ENCODE measurements around the gene PRKCZ.

GRCh38 chr1:2134621-2135307 lies 84.6 kb downstream of the PRKCZ start:
- no peak for TF ChIP-seq ARID2 (IDR thresholded peaks at IDR 0.05)
- no peak for TF ChIP-seq AFF4 (CRISPR knock-in tag; IDR thresholded peaks at IDR 0.05)
